GM12891 (cell line): ENCODE data around the gene LCN1.

Source experiments
- PAX5 ChIP-seq: IDR thresholded peaks from 2 replicates; pipeline ENCODE4 v1.6.1; 2011; ENCODE audit warnings: low read length, moderate library complexity, mild to moderate bottlenecking; ENCODE audit not compliant: insufficient read depth, severe bottlenecking
- POLR2A ChIP-seq: IDR thresholded peaks from 2 replicates; pipeline ENCODE4 v1.6.1; 2011; ENCODE audit warnings: low read depth, low read length, control low read depth
- POLR2AphosphoS5 ChIP-seq: IDR thresholded peaks from 2 replicates; pipeline ENCODE4 v1.6.1; 2011; ENCODE audit warnings: low read depth, low read length, control low read depth
- POU2F2 ChIP-seq: IDR thresholded peaks from 2 replicates; pipeline ENCODE4 v1.6.1; 2011; ENCODE audit warnings: low read depth, mild to moderate bottlenecking, control low read depth, low read length, moderate library complexity
- SPI1 ChIP-seq: IDR thresholded peaks from 2 replicates; pipeline ENCODE4 v1.6.1; 2011; ENCODE audit warnings: low read depth, low read length, control low read depth
- TAF1 ChIP-seq: IDR thresholded peaks from 2 replicates; pipeline ENCODE4 v1.6.1; 2011; ENCODE audit warnings: low read depth, low read length, control low read depth

DNA sequence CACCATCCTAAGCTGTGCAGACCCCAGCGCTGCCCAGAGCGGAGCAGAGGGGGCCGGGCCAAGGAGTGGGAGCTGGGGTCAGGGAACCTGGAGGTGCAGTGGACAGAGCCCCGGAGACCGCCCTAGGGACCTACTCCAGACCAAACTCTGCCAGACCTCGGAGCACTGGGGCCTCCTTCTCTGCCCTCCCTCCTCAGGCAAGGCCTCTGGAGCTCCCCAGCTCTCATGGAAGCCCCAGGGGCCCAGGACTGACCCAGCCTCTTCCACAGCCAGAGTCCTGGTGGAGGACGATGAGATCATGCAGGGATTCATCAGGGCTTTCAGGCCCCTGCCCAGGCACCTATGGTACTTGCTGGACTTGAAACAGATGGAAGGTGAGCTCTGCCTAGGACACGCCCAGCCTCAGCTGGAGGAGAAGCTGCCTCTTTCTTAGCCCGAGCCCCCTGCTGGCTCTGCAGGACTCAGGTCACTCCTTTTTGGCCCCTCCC is 43.9 kb downstream of the LCN1 start:
- TF ChIP-seq POLR2A (no peak), POLR2AphosphoS5 (no peak), SPI1 (no peak), TAF1 (no peak), PAX5 (no peak), POU2F2 (no peak)
